Mucosa of rectum (tissue), 2 donors: ENCODE data around the gene WDR75.
A peak's percentile ranks its signal among the peaks of the same experiment; 100 is the strongest.
"Not testable (repeated sequence)": the region's sequence is repeated elsewhere in the genome, so short reads cannot be mapped to it uniquely, and the experiment has no call there.

Experiments
- H3K27ac ChIP-seq, 2 donors: one replicate each; pipeline ENCODE4 v1.7.0; 2013; ENCODE audit warnings: inconsistent platforms in 2 of 2, low read depth in 2 of 2, low read length in 2 of 2
- H3K27me3 ChIP-seq, 2 donors: one replicate each; pipeline ENCODE4 v1.7.0; 2013; ENCODE audit warnings: low read length in 2 of 2; ENCODE audit not compliant: control insufficient read depth in 2 of 2, insufficient read depth in 2 of 2
- H3K36me3 ChIP-seq, 2 donors: one replicate each; pipeline ENCODE4 v1.7.0; 2013; ENCODE audit warnings: low read length in 2 of 2; ENCODE audit not compliant: control insufficient read depth in 2 of 2, insufficient read depth in 2 of 2
- H3K4me1 ChIP-seq, 2 donors: one replicate each; pipeline ENCODE4 v1.7.0; 2013; ENCODE audit warnings: low read length in 2 of 2, mild to moderate bottlenecking in 1 of 2; ENCODE audit not compliant: control insufficient read depth in 2 of 2, insufficient read depth in 2 of 2
- H3K4me3 ChIP-seq, 2 donors: one replicate each; pipeline ENCODE4 v1.7.0; 2013; ENCODE audit warnings: low read length in 2 of 2
- H3K9ac ChIP-seq, 2 donors: one replicate each; pipeline ENCODE4 v1.7.0; 2013; ENCODE audit warnings: low read length in 2 of 2, low read depth in 1 of 2, mild to moderate bottlenecking in 1 of 2
- H3K9me3 ChIP-seq, 2 donors: one replicate each; pipeline ENCODE4 v1.7.0; 2013; ENCODE audit warnings: low read length in 2 of 2; ENCODE audit not compliant: control insufficient read depth in 2 of 2
- donor health status: healthy.
- donor health status: Normal muscosa, but diverticular disease.

Gene WDR75

GRCh38 chr2:189411860-189412259 lies 29.4 kb upstream of the WDR75 start:
- Histone ChIP-seq H3K36me3 (no peaks in the 10 kb centered on the region), H3K4me1 (no peaks in the 10 kb centered on the region), H3K4me3 (no peak overlapping the region), H3K9me3 (no peaks in the 10 kb centered on the region), H3K9ac (no peak overlapping the region), H3K27me3 (no peaks in the 10 kb centered on the region), H3K27ac (peak overlapping the region; percentile 2 to 59)

- Histone ChIP-seq H3K9me3 (no peaks in the 10 kb centered on the region), H3K36me3 (no peaks in the 10 kb centered on the region), H3K4me1 (no peaks in the 10 kb centered on the region), H3K9ac (no peak overlapping the region), H3K4me3 (no peak overlapping the region), H3K27ac (peak overlapping the region; percentile 2 to 14), H3K27me3 (no peaks in the 10 kb centered on the region)
Observed at GRCh38 chr2:189412330-189412953, 28.8 kb upstream of the WDR75 start.

- no peak overlapping the region for H3K4me3 ChIP-seq
- H3K4me1 ChIP-seq: no peaks in the 10 kb centered on the region
- no peaks in the 10 kb centered on the region for H3K27me3 ChIP-seq
- H3K9me3 ChIP-seq: no peaks in the 10 kb centered on the region
- no peak overlapping the region for H3K9ac ChIP-seq
- no peak overlapping the region for H3K27ac ChIP-seq
- H3K36me3 ChIP-seq: no peaks in the 10 kb centered on the region
Observed at GRCh38 chr2:189413249-189413648, 28.0 kb upstream of the WDR75 start.

- Histone ChIP-seq H3K4me3 (no peak overlapping the region), H3K27ac (no peak overlapping the region), H3K9ac (no peak overlapping the region), H3K4me1 (no peaks in the 10 kb centered on the region), H3K27me3 (no peaks in the 10 kb centered on the region), H3K9me3 (no peaks in the 10 kb centered on the region), H3K36me3 (no peaks in the 10 kb centered on the region)
Observed at GRCh38 chr2:189421644-189422043, 19.6 kb upstream of the WDR75 start.

- Histone ChIP-seq H3K27ac (no peak overlapping the region), H3K9me3 (no peaks in the 10 kb centered on the region), H3K4me3 (no peak overlapping the region), H3K4me1 (no peaks in the 10 kb centered on the region), H3K36me3 (no peaks in the 10 kb centered on the region), H3K27me3 (no peaks in the 10 kb centered on the region), H3K9ac (no peak overlapping the region)
Observed at GRCh38 chr2:189424961-189425360, 16.3 kb upstream of the WDR75 start.

GRCh38 chr2:189425676-189426075 lies 15.6 kb upstream of the WDR75 start:
- no peaks in the 10 kb centered on the region for H3K9me3 ChIP-seq
- H3K27me3 ChIP-seq: no peaks in the 10 kb centered on the region
- H3K9ac ChIP-seq: no peak overlapping the region
- H3K27ac ChIP-seq: no peak overlapping the region
- no peaks in the 10 kb centered on the region for H3K36me3 ChIP-seq
- no peaks in the 10 kb centered on the region for H3K4me1 ChIP-seq
- H3K4me3 ChIP-seq: no peak overlapping the region

GRCh38 chr2:189426886-189427285 lies 14.4 kb upstream of the WDR75 start:
- no peak overlapping the region for H3K4me3 ChIP-seq
- H3K27ac ChIP-seq: no peak overlapping the region
- H3K27me3 ChIP-seq: no peaks in the 10 kb centered on the region
- H3K36me3 ChIP-seq: no peaks in the 10 kb centered on the region
- H3K9me3 ChIP-seq: no peaks in the 10 kb centered on the region
- H3K9ac ChIP-seq: no peak overlapping the region
- no peaks in the 10 kb centered on the region for H3K4me1 ChIP-seq

- no peak overlapping the region for H3K27ac ChIP-seq
- H3K9me3 ChIP-seq: no peaks in the 10 kb centered on the region
- no peaks in the 10 kb centered on the region for H3K4me1 ChIP-seq
- no peak overlapping the region for H3K4me3 ChIP-seq
- H3K9ac ChIP-seq: no peak overlapping the region
- H3K36me3 ChIP-seq: no peaks in the 10 kb centered on the region
- no peaks in the 10 kb centered on the region for H3K27me3 ChIP-seq
Observed at GRCh38 chr2:189427872-189428271, 13.4 kb upstream of the WDR75 start.

GRCh38 chr2:189430448-189430847 lies 10.8 kb upstream of the WDR75 start:
- not testable (repeated sequence) for H3K9me3 ChIP-seq, H3K27me3 ChIP-seq, H3K4me3 ChIP-seq, H3K27ac ChIP-seq, H3K9ac ChIP-seq, H3K36me3 ChIP-seq, H3K4me1 ChIP-seq

GRCh38 chr2:189435803-189436202 lies 5.5 kb upstream of the WDR75 start:
- H3K9ac ChIP-seq, H3K27me3 ChIP-seq, H3K4me1 ChIP-seq, H3K36me3 ChIP-seq, H3K9me3 ChIP-seq, H3K4me3 ChIP-seq, H3K27ac ChIP-seq: not testable (repeated sequence)

GRCh38 chr2:189437926-189438325 lies 3.3 kb upstream of the WDR75 start:
- Histone ChIP-seq H3K4me1 (peaks cover 3 to 7% of the 10 kb centered on the region in 2 donors), H3K9me3 (no peaks in the 10 kb centered on the region), H3K4me3 (no peak overlapping the region), H3K27me3 (no peaks in the 10 kb centered on the region), H3K9ac (no peak overlapping the region), H3K36me3 (no peaks in the 10 kb centered on the region), H3K27ac (no peak overlapping the region)
